Natural killer cell (primary cell): ENCODE results near the gene UBE2QL1. TPM values are rescaled to one million over a fixed set of nuclear protein-coding genes. Genes with fewer than 3 reads are reported as not detected.

Source experiments
- ATAC-seq, 3 donors: fragments of 150-1000 bp in 2 of 3; fragments of 200-7000 bp in 1 of 3; cut with Tn5 transposase; 1 replicate in 1 of 3; 2 replicates in 2 of 3; pipeline ENCODE4 v1.10.0; 2021; ENCODE audit warnings: mild to moderate bottlenecking in 2 of 3, moderate library complexity in 2 of 3
- DNase-seq, 2 donors: peaks; one replicate each; pipeline versions ENCODE4 v3.0.0 to v3.0.0-alpha.2; 2013 to 2021; ENCODE audit warnings: mixed read lengths in 1 of 2
- H3K27ac ChIP-seq: one replicate; pipeline ENCODE4 v1.5.1; 2013; ENCODE audit warnings: mild to moderate bottlenecking, low read length
- H3K27me3 ChIP-seq: one replicate; pipeline ENCODE4 v1.6.1; 2013; ENCODE audit warnings: low read length; ENCODE audit not compliant: control insufficient read depth, insufficient read depth
- H3K36me3 ChIP-seq: one replicate; pipeline ENCODE4 v1.6.1; 2013; ENCODE audit warnings: low read length; ENCODE audit not compliant: control insufficient read depth, insufficient read depth
- H3K4me1 ChIP-seq: one replicate; pipeline ENCODE4 v1.6.1; 2013; ENCODE audit warnings: low read length; ENCODE audit not compliant: control insufficient read depth, insufficient read depth
- H3K4me3 ChIP-seq: one replicate; pipeline ENCODE4 v1.5.1; 2013; ENCODE audit warnings: low read length
- H3K9me3 ChIP-seq: one replicate; pipeline ENCODE4 v1.6.1; 2013; ENCODE audit warnings: low read length; ENCODE audit not compliant: control insufficient read depth, insufficient read depth
- H3K27ac Mint-ChIP-seq, 2 donors: one replicate each; pipeline ENCODE4 v1.8.0; 2022; ENCODE audit warnings: mild to moderate bottlenecking in 2 of 2, mixed read lengths in 2 of 2, moderate library complexity in 1 of 2
- H3K27me3 Mint-ChIP-seq, 2 donors: one replicate each; pipeline ENCODE4 v1.8.0; 2022; ENCODE audit warnings: low read depth in 2 of 2, mixed read lengths in 2 of 2
- H3K36me3 Mint-ChIP-seq: one replicate; pipeline ENCODE4 v1.8.0; 2022; ENCODE audit warnings: mixed read lengths
- H3K4me1 Mint-ChIP-seq, 2 donors: one replicate each; pipeline ENCODE4 v1.8.0; 2022; ENCODE audit warnings: mixed read lengths in 2 of 2
- H3K4me3 Mint-ChIP-seq: one replicate; pipeline ENCODE4 v1.8.0; 2022; ENCODE audit warnings: mild to moderate bottlenecking, moderate library complexity, mixed read lengths
- H3K9me3 Mint-ChIP-seq, 2 donors: one replicate each; pipeline ENCODE4 v1.8.0; 2022; ENCODE audit warnings: mixed read lengths in 2 of 2
- CTCF ChIP-seq: fragments of 200-600 bp; IDR thresholded peaks from one replicate; pipeline ENCODE4 v1.8.0; 2022; ENCODE audit warnings: antibody characterized with exemption
- WGBS: methylation state at CpG from one replicate; pipeline ENCODE4 v1.1.7; 2013; ENCODE audit warnings: missing lambda C conversion rate; ENCODE audit not compliant: insufficient coverage; 5-methylcytosine and 5-hydroxymethylcytosine counted together
- intact Hi-C: fragments of 100-400 bp; cut with micrococcal nuclease; formaldehyde crosslinking; loops from one replicate; pipeline ENCODE4 v1.14.2; 2022
- total RNA-seq, 4 donors: library from RNA; stranded (reverse); fragments of 120-200 nt in 1 of 4; gene quantifications; one replicate each; pipeline versions ENCODE4 v1.2.3 to v1.2.4, GENCODE V29; 2013 to 2022

The UBE2QL1 gene
- total RNA-seq, 3 donors from 2014 or later (not counting 1 experiment from before 2014, with no cell fraction given), result not detected

DNA sequence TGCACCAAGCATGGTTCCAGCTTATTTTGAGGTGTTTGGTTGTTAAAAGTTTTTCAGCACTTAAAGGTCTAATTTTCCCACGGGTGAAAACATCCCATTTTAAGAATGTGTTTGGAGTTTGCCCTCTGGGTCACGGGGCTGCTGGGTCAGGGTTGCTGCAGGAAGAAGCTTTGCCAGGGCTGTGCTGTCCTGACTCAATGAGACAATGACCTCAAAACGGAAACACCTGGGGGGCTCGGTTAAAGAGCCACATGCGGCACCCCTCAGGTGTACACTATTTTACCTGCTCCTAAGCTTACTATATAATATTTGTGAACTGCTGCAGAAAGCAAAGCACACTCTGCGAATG lies 27.6 kb downstream of the UBE2QL1 start:
- intact Hi-C loops, result no loop called here
- no peaks in the 10 kb centered on the region for H3K36me3 ChIP-seq
- H3K9me3 ChIP-seq, result no peaks in the 10 kb centered on the region
- H3K27me3 Mint-ChIP-seq, result peaks cover 0 to 7% of the 10 kb centered on the region in 2 donors
- no peak overlapping the region for H3K27ac Mint-ChIP-seq
- no peaks in the 10 kb centered on the region for H3K4me1 ChIP-seq
- H3K4me3 ChIP-seq, result no peak overlapping the region
- H3K4me3 Mint-ChIP-seq, result no peak overlapping the region
- WGBS, result 93% methylated on average over 6 of the region's 6 CpGs
- DNase-seq (no peak), ATAC-seq (no peak)
- no peak for TF ChIP-seq CTCF
- H3K27me3 ChIP-seq, result no peaks in the 10 kb centered on the region
- H3K9me3 Mint-ChIP-seq, result no peaks in the 10 kb centered on the region
- no peak overlapping the region for H3K27ac ChIP-seq
- no peaks in the 10 kb centered on the region for H3K36me3 Mint-ChIP-seq
- no peaks in the 10 kb centered on the region for H3K4me1 Mint-ChIP-seq

DNA sequence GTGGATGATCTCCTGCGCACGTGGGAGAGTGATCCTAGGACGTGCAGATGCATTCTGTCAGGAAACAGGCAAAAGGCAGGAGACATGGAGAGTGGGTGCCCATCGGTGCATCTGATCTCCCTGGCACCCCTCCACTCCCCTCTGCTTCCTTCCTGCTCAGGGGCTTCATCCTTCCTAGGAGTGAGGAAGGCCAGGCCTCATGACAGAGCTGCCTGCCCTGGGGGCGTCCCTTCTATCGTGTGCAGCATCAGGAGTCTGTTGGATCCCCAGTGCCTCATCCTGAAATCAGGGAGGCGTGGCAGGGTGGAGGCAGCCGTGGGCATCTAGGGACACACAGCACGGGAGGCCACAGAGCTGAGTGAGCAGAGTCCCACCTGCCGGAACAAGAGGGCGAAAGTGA lies 30.1 kb downstream of the UBE2QL1 start:
- intact Hi-C loops, result no loop called here
- ATAC-seq, result no peak
- no peaks in the 10 kb centered on the region for H3K4me1 Mint-ChIP-seq
- H3K27me3 Mint-ChIP-seq, result no peaks in the 10 kb centered on the region
- H3K4me3 Mint-ChIP-seq, result no peak overlapping the region
- H3K36me3 Mint-ChIP-seq, result no peaks in the 10 kb centered on the region
- DNase-seq, result no peak
- Histone ChIP-seq H3K36me3 (no peaks in the 10 kb centered on the region), H3K4me3 (no peak overlapping the region), H3K27ac (no peak overlapping the region), H3K27me3 (no peaks in the 10 kb centered on the region), H3K9me3 (no peaks in the 10 kb centered on the region), H3K4me1 (no peaks in the 10 kb centered on the region)
- no peaks in the 10 kb centered on the region for H3K9me3 Mint-ChIP-seq
- TF ChIP-seq CTCF, result no peak
- 77% methylated on average over 11 of the region's 11 CpGs for WGBS
- no peak overlapping the region for H3K27ac Mint-ChIP-seq

DNA sequence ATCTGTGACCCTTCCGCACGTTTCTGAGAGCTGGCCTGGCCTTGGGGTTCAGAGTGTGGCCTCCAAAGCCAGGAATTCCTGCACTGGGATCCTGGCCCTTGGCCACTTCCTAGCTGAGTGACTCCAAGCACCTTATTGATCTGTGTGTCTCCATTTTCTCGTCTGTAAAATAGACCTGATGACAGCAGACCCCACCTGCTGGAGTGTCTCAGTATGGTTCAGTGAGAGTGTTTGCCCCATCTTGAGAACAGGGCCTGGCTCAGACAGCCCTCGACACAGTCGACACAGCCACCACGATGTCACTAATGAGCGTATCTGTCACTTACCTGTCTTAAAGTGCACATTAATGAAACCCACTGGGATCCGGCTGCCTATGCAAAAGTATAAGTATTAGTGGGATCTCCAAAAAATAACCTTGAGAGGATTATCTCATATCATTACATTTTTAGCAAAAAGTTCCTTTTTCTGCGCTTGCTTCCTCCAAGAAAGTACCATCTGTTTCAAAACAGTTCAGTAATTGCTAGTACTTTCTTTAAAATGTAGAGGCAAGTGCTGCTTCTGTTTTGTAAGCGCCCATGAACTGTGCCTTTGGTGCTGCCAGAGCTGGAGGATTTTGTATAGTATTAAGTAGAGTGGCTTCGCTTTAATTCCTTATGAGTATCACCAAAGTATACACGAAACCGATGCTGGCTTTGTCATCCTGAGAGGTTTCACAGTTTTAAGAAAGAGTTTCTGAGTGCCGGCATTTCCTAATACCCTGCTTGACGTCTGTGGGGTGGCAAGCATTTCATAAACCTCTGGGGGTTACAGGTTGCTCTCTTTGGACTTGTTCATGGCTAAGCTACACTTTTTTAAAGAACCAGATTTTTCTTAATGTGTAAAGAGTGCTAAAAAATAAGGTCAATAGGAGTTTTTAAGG lies 31.7 kb downstream of the UBE2QL1 start:
- DNase-seq, result no peak
- no peaks in the 10 kb centered on the region for H3K4me1 Mint-ChIP-seq

More for the DNA sequence above, 31.7 kb downstream of the UBE2QL1 start:
- no peaks in the 10 kb centered on the region for H3K9me3 ChIP-seq
- Mint-ChIP-seq H3K4me3 (no peak overlapping the region), H3K9me3 (no peaks in the 10 kb centered on the region), H3K36me3 (no peaks in the 10 kb centered on the region), H3K27me3 (no peaks in the 10 kb centered on the region), H3K27ac (no peak overlapping the region)
- 84% methylated on average over 15 of the region's 15 CpGs for WGBS
- ATAC-seq, result no peak
- intact Hi-C loops, result no loop called here
- H3K4me1 ChIP-seq, result no peaks in the 10 kb centered on the region
- H3K27ac ChIP-seq, result no peak overlapping the region
- H3K27me3 ChIP-seq, result no peaks in the 10 kb centered on the region
- no peaks in the 10 kb centered on the region for H3K36me3 ChIP-seq
- TF ChIP-seq CTCF, result no peak
- no peak overlapping the region for H3K4me3 ChIP-seq
